Measurements from ENCODE around the gene KCNA2.

KCNA2 gene
- 4.5 to 9.1 (median 8.1) reads per million in 4 donors for total RNA-seq

GRCh38 chr1:110605901-110606656, at the start of gene KCNA2:
Gene KCNA2, minus strand, starts transcription at chr1:110606358. Its CDS starts 1,576 bp downstream, at chr1:110604782.
- DNase-seq: no peak

- no peak for DNase-seq
Measured at GRCh38 chr1:110650609-110651008, 44.5 kb upstream of the KCNA2 start.

DNA sequence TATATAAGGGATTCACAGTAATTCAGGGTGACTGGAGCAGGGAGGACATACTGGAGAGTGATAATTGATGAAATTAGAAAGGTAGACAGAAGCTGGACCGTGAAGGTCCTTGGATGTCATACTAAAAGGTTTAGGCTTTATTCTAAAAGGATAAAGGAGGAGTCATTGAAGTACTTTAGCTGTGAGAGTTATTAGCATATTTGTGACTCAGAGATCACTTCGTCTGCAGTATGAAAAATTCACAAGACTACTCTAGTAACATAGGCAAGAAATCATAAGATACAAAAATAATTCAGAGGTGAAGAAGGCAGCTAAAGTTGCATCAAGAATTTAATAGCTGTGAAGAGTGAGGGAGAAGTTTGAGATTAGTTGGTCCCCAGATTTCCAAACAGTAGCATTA, 42.3 kb upstream of the KCNA2 start:
- peak in 1 of 5 donors; percentile 48 for DNase-seq

DNA sequence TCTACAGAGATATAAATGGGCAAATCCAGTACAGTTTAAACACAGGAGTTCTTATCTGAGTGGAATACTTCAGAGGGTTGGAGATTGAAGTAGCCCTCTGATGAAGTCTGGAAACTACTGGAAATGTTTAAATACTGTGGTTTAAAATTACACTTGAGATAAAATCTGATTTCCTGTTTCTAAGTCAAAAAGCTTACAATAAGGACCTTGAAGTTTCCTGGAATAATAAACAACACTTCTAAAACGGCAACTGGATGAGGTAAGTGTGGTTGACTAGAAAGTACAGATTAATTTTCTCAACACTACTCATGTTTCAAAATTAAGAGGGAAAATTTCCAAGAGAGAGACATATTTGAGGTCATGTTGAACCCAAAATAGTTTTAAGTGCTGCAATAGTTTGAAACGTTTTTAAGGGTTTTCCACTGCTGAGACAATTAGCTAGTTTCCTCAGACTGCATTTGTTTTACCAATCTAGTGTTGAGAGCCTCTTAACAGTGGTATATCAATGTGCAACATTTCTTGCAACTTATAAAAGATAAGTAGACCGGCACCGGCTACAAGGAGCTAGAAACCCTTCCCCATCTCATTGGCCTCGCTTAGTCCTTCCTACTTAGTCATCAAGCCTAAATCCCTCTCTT, 41.2 kb upstream of the KCNA2 start:
- peak in 1 of 5 donors; percentile 93 for DNase-seq

- peak in 1 of 5 donors; percentile 61 for DNase-seq
Measured at GRCh38 chr1:110645821-110646735, 39.9 kb upstream of the KCNA2 start.

DNA sequence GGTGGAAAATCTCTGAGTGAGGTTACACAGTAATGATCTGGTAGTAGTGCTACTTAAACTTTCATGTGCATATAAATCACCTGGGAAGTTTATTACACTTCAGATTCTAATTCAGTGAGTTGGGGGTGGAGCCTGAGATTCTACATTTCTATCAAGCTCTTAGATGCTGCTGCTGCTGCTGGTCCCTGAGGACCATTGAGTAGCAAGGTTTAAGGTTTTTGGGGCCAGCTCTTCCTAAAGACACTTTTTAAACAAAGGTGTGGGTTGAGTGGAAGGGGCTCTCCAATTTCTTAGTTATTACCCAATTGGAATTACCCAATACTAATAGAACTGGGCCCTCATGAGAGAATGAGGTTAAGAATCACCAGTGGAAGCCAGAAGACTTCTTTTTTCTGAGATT, 39.1 kb upstream of the KCNA2 start:
- no peak for DNase-seq

DNA sequence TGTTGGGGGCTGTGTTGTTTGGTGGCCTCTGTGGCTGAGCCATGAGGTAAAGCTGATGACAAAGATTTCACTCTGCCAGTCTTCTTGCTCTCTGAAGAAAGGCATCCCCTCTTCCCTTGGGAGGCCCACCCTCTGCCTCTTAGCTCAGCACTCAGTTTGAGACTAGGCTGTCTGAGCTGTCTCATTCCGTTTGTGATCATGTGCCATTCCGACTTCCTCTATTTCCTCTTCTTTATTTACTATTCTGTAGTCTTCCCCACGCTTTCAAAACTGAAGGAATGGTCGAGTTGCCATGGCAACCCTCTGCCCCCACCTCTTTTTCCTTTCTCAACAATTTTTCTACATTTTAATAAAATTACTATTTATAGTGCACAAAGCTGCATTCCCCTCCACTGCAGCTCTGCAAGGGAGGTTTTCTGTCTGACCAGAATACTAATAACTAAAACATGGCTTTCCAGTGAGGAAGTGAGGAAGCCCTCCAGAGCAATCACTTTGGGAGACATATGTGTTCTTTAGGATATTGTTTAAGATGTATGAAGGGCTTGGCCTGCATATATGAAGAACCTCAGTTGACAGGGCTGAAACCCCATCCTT, 37.8 kb upstream of the KCNA2 start:
- no peak for DNase-seq

DNA sequence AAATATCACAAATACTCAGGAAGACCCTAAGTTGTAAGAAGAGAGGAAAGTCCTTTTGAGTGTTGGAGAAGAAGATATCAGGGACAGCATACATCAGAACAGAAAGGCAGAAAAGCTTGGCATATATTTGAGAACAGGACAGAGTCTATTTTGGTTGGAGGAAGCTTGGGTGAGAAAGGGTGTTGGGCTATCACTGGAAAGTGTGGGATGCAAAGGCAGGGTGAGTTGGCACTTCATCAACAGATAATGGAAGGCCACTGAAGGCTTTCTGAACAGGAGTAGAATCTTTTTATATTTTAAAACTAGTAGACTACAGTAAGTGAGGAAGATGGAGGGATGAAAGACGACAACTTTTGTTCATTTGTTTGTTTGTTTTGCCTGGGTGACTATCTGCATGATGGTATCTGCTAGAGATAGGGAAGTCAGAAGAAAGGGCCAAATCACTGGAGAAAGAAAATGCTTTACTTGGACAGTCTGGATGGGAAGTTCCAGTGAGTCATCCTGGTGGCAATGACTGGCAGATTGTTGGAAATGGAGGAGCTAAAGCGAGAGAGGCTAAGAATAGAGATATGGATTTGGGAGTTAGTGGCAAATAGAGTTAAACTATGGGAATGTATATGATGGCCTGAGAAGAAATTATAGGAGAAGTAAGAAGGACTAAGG, 33.7 kb upstream of the KCNA2 start:
- no peak for DNase-seq

GRCh38 chr1:110638556-110638955, 32.4 kb upstream of the KCNA2 start:
- no peak for DNase-seq

- peak in 1 of 5 donors; percentile 30 for DNase-seq
Measured at GRCh38 chr1:110638058-110638457, 31.9 kb upstream of the KCNA2 start.

- peak in 1 of 5 donors; percentile 30 for DNase-seq
Measured at GRCh38 chr1:110637475-110637874, 31.3 kb upstream of the KCNA2 start.

DNA sequence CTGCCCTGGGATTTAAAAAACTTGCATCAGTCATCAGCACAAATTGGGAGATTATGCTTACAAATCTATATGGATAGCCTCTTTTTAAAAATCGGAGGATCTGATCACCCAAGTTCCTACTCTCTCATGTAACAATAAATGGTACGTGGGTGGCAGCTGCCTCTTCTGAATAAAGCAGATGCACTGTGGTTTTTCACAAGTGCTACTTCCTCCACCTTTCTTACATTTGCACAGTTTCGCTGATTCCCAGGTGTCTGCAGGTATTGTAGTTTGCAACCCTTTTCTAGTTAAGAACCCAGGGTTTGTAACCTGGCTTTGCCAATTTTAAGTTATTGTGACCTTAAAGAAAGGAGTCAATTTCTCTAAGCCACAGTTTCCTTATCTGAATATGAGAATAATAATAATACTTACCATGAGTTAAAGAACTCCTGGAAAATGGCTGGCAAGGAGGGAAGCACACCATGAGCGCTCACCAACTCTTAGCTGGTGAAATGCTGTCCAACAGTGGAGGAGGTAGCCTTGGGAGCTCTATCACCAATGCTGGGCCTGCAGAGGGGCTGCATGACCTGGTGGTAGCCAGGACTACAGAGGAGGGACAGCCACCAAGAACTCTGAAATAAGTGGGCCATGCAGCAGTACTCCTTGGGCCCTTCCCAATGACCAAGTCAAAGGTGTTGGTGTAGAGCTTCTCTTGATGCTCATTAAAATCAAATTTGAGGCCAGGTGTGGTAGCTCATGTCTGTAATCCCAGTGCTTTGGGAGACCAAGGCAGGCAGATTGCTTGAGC, 30.2 kb upstream of the KCNA2 start:
- DNase-seq: peak in 1 of 5 donors; percentile 58

GRCh38 chr1:110635434-110635833, 29.3 kb upstream of the KCNA2 start:
- DNase-seq: no peak

DNA sequence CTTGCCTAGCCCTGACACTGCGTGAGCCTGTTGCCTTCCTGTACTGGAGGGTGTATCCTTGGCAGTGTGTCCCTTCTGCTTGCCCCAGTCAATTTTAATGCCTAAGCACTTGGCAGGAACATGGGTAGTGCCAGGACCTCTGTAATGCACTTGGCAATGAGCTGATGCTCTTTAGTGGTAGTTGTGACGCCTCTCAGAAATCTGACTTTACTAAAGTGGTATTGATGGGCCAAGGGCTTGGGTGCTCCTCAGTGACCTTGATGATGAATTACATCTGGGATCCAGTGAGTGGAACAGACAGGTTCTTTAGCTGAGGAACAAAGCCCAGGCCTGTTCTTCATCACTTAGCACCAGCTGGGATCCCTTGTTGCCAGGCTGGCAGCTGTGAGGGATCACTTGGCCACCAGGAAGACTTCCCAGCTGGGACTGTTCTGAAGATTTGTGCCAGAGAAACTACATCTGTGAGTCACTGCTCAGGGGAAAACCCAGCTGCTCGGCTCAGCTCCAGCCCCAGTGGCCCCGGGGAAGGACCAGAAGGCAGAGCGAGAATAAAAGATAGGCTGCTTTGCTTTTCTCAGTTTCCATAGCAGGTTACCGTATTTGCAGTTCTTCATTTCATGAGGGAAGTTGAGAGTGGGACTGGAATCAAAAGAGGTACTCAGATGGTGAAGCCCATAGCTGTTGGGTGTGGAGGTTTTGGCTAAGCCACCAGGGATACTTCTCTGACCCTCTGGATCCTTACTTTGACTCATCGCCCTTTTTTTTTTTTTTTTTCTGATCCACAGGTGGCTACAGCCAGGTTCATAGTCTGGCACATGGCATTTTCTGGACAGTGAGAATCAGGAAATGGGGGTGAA, 28.5 kb upstream of the KCNA2 start:
- peak; percentile 26 to 81 (median 55) for DNase-seq

DNA sequence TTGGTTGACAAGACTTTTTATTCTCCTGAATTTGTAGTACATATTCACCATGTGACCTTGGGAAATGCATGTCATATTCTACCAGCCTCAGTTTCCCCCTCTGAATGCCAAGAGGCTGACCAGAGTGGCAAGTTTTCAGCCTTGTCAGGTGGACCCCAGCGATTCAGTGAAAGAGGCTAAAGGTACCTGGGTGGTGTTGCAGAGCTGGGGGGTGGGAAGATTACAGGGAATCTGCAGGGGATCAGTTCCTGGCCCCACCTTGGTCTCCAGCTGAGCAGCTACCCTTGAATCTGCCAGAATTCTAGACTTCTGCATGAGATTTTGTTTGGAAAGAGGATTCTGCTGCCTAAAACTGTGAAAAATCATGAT, 27.9 kb upstream of the KCNA2 start:
- DNase-seq: no peak

GRCh38 chr1:110633646-110634030, 27.5 kb upstream of the KCNA2 start:
- DNase-seq: no peak

DNA sequence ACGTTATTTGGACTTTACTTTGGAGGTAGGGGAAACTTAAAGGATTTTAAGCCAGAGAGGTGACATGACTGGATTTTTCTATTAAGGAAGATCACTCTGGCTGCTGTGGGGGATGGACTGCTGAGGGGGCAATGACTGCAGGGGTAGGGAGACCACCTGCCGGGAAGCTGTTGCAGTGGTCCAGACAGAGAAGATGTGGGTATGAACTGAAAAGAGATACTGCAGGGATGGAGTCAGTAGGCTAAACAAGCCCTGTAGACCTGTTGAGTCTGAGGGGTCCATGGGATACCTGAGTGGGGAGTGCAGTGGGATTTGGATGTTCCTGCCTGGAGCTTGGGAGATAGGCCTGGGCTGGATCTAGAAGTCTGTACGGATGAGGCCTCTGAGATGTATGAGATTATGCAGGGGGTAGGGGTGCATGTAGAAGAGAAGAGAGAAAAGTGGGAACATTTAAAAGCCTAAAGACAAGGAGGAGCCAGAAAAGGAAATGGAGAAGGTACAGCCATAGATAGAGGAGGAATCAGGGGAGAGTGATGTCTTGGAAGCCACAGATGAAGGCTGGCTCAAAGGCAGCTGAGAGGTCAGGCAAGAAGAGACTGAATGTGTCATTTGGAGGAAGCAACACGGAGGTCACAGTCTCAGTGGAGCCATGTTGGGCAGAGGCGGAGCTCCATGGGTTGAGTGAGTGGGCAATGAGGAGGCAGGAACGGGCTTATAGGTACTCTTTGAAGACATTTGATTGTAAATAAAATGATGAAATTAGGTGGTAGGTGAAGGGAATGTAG, 25.9 kb upstream of the KCNA2 start:
- peak in 1 of 5 donors; percentile 55 for DNase-seq

GRCh38 chr1:110630839-110631663, 24.9 kb upstream of the KCNA2 start:
- DNase-seq: peak; percentile 67 to 96 (median 77)
